Mesenteric fat pad (tissue), 1 donor: Measurements from ENCODE around the gene CHST11. TPM values are rescaled to one million over a fixed set of nuclear protein-coding genes. Genes with fewer than 3 reads are reported as not detected.
"Not testable (repeated sequence)": the region's sequence is repeated elsewhere in the genome, so short reads cannot be mapped to it uniquely, and the experiment has no call there.

ENCODE experiments used
- DNase-seq: peaks from one replicate; pipeline ENCODE4 v3.0.0-alpha.2; 2020; ENCODE audit warnings: low spot score
- total RNA-seq: library from RNA; stranded (reverse); fragmentation: NEBNext Ultra II Directional; extraction: Animal tissue kit (Norgen Biotek cat#: 25700); gene quantifications from one replicate; pipeline ENCODE4 v1.2.1, GENCODE V29; 2021
- donor health status: DM: yes; HTN: yes; CAD: no.

The CHST11 gene
- total RNA-seq, 1 donor from 2014 or later: 15.4 TPM

- no peak for DNase-seq
Observed at GRCh38 chr12:104524034-104524832, 67.5 kb downstream of the CHST11 start.

DNA sequence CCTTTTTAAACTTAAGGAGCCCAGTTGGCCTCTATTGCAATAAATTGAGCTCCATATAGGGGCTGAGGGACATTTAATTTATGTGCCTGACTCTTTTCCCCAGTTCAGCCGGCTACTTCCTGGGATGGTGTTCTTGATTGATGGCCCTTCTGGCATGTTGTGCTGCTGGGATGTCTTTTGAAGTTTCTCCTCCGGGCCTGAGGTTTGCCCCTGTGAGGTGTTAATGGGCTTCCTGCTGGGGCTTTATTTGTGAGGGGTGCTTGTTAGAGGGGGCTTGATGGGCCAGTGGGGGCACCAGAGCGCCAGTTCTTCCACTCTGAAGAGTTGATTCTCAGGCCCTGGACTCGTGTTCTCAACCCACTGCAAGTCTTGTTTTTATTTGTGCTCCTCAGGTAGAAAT is 69.6 kb downstream of the CHST11 start:
- DNase-seq: no peak

DNA sequence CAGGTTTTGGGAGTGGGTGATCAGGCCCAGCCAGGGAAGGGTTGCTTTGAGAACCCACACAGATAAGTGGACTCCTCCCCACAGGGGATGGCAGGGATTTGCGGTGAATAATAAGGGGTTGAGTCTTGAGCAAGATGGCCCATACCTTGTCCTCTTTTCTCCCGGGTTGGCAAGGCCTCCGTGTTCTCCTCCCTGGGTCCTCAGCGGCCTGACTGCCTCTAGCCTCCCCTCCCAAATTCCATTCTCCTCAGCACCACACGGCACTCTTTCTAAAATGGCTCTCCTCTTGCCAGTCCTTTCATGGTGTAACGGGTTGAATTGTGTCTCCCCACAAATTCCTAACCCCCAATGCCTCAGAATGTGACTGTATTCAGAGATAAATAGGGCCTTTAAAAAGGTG is 70.0 kb downstream of the CHST11 start:
- DNase-seq: no peak

GRCh38 chr12:104527653-104528052 is 70.9 kb downstream of the CHST11 start:
- not testable (repeated sequence) for DNase-seq

GRCh38 chr12:104529130-104529874 is 72.6 kb downstream of the CHST11 start:
- DNase-seq: no peak

DNA sequence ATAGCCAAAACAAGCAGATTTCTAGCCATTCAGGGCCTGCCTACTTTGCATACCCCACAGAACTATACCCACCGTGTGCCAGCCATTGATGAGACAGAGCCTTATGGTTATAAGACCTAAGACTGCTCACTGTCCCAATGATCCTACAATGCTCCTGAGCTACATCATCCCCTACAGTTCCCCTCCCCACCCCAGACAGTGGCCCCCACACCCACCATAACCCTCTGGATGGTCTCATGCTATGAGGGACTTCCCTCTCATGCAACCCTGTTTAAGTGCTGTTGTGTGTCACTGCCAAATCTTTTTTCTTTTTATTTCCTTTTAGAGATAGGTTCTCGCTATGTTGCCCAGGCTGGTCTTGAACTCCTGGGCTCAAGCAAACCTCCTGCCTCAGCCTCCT is 75.9 kb downstream of the CHST11 start:
- DNase-seq: no peak

DNA sequence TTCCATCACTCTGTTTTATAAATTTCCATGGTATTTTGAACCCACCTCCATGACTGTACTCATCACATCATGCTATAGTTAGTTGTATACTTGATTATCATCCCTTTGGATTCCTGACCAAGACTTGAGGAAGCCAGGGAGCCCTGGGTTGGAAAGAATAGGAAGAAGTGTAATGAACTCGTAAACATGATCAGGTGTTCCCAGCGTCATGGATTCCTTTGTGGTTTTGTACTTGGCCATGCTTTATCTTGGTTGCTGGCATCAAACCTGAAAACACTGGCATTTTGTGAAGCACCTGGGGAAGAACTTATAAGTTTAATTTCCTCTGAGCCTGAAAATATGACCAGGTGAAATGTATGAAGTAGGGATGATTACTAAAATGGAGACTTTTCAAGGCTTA is 76.4 kb downstream of the CHST11 start:
- no peak for DNase-seq

DNA sequence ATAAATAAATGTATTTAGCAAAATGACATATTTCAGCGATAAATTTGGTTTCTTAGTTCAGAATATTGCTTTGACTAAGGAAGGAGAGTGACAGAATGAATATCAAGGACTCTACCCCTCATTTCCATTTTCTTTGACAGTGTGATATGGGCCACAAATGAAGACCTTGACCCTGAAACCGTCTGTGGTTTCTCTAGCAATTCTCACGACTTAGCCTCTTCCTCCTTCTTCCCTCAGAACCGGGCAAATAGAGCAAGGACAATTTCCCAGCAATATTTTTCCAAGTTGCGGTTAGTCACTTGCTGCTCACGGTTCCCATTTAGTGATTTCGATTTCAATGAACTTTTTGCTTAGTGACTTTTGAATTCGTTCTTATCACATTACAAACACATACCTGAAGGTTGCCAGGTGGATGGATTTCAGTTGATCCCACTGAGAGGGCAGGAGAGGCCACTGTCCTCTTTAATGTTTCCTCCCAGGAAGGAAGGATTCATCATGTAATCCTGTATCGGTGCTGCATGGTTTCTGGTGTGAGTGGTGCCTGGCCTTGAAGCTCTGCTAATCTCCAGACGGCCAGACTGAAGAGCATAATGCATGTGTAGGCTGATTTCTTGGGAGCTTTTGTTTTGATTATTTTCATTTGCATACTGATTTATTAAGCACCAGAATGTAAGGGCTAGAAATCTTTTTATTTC is 77.6 kb downstream of the CHST11 start:
- DNase-seq: no peak

GRCh38 chr12:104534857-104535248 is 78.1 kb downstream of the CHST11 start:
- DNase-seq: no peak

DNA sequence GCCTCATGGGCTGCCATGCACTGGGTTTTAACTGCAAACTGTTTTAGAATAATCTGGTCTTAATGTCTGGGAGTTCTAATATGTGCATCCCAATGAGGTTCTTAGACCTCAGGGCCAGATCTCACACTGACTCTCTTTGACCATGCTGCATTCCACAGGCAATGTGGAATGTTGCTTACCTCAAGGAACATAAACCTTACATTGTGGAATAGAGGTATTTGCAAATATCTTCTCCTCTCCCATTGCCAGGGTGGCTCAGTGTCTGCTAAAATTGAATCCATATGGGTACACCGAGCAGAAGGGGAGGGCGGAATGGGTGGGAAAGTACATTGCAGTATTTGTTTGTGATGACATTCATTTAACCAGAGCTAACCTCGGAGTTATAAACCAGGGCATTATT is 78.6 kb downstream of the CHST11 start:
- no peak for DNase-seq

- DNase-seq: no peak
Observed at GRCh38 chr12:104536841-104537240, 80.1 kb downstream of the CHST11 start.

DNA sequence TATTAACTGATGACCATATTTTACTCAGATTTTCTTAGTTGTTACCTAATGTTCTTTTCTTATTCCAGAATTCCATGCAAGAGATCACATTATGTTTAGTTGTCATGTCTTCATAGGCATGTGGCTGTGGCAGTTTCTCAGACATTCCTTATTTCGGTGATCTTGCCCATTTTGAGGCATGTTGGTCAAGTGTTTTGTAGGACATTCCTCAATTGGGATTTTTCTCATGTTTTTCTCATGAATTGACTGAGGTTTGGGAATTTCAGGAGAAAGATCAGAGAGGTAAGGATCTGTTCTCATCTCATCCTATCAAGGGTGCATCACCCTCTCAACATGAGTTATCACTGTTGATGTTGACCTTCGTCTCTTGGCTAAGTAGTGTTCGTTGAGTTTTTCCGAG is 81.3 kb downstream of the CHST11 start:
- no peak for DNase-seq

GRCh38 chr12:104538891-104539462 is 82.2 kb downstream of the CHST11 start:
- no peak for DNase-seq

DNA sequence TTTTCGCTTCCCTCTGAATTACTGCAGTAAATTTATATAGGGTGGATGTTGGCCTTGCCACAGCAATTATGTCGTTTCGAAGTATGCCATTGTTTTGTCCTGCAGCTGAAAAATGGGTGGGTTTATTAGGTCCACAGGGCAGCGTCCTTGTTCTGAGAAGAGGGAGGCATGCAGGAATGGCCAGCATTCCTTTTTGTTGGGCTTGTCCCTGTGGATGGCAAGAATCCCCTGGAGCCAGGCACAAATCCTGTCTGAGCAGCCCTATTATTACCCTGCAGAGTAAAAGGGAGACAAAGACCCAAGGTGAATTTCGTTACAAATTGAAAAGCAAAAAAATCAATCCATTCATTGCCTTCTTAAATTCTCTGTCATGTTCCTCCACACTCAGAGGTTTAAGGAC is 88.1 kb downstream of the CHST11 start:
- DNase-seq: no peak

DNA sequence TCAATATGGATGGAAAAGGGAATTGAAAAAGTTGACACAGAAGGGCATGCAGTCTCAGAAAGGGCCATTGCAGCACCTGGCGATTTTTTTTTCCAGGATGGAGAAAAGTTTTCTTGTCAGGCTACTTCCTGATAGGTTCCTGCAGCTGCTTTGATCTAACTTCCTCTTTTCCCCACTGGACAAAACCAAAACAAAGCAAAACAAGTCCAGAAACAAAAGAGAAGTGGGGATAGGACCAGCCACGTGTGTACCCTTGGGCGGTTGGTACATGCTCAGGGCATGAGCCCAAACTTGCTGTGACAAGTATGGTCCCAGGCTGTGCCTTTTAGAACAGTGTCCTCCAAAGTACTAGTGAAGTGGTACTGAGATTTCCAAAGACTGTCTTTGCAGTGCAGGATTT is 89.8 kb downstream of the CHST11 start:
- no peak for DNase-seq

GRCh38 chr12:104547235-104547634 is 90.5 kb downstream of the CHST11 start:
- no peak for DNase-seq

DNA sequence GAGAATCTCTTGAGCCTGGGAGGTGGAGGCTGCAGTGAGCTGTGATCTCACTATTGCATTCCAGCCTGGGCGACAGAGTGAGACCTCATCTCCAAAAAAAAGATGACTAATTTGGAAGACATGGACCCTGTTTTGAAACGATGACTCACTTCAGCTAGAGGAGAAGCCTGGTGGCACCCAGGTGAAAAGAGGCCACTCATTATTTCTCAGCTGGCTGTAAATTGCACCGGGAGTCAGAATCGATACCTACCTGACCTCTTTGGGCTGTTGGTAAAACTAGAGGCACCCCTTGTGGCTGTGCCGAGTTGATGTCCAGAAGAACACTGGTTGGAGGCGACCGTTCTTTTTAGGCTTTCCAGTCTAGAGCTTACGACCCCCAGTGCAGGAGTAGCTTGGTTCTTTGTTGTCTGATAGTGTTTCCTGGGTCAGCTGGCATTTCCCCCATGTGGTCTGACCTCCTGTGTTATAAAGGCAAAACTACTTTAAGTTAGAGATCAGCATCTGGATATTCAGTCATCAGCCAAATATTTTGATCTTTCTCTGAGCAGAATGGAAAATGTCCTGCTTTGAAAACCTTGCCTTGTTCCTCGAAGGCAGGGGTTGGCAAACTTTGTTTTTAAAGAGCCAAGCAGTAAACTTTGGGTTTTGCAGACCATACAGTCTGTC is 93.2 kb downstream of the CHST11 start:
- DNase-seq: no peak

DNA sequence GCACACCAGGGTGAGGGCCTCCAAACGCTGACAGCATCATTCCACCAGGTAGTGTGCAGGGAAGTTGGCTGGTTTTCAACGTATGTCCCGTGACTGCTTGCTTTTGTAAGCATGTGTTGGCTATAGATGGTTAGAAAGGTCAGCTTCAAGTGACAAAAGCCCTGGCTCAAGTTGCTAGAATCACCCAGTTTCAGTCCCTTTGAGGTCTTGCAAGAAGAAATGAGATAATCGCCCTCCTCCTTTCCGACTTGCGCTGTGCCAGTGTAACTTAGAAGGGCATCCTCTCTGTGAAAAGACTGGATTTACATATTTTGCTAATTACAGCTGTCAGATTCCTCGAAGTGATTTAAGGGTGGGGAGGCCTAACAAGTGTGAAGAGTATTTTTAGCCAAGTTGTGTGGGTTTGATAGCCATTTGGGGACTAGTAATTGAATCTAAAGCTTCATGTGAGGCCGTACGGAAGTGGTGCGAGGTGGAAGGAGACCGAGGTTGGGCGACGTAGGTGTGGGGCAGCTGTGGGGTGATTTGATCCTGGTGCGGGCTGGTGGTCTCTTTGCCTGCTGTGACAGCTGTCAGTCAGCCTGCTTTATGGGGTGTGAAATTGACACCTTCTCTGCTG is 94.7 kb downstream of the CHST11 start:
- no peak for DNase-seq

- no peak for DNase-seq
Observed at GRCh38 chr12:104553421-104553820, 96.7 kb downstream of the CHST11 start.

DNA sequence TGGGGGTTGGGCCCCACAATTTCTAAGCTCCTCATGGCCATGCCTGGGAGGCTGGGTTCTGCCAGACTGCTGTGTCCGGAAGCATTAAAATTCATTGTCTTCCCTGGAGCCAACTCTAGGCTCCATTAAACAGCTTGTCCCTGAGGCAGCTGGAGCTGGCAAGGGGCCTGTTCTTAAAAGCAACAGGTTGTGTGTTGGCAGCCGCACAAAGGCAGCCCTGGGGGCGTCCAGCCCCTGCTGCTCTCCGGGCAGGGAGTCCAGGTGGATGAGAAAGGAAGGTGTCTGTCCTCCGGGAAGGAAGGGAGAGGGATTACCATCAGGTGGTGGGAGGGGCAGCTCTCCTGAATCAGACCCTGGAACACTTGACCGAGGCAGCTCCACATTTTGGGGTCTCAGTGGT is 98.9 kb downstream of the CHST11 start:
- no peak for DNase-seq
